Measurements from ENCODE around the gene ATG7.

DNA sequence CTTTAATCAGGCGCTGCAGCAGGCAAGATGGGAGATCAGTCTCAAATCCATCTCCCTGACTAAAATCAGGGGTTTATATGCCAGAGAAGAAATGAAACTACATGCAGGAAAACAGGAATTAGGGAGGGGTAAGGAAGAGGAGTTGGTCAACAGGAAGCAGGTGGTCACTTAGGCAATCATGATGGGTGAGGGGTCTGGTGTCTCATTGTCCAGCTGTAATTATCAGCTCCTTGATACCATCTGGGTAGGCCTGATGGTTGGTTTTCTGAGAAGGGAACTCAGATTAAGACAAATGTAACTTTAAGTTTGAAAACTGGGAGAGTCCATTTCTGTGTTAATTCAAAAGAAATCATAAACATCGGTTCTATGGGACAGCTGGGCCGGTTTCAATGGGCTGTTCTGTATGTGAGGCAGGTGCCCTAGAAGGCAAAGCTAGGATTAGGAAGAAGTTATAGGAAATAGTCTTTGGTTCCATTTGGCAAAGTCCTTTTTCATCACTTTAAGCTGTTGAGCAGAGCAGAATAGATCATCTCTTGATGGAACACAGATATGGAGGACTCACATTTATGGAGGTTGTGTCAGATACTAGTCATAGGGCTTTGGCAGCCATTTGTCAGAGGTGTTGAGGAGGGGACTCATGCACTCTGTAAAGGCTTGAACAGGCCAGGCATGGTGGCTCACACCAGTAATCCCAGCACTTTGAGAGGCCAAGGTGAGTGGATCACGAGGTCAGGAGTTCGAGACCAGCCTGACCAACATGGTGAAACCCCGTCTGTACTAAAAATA is 222.1 kb downstream of the ATG7 start:
- TF ChIP-seq ELF1 (IDR thresholded peaks at IDR 0.05; ENCODE audit: borderline replicate concordance, low read depth): no peak
- TF ChIP-seq, protein P1, sequence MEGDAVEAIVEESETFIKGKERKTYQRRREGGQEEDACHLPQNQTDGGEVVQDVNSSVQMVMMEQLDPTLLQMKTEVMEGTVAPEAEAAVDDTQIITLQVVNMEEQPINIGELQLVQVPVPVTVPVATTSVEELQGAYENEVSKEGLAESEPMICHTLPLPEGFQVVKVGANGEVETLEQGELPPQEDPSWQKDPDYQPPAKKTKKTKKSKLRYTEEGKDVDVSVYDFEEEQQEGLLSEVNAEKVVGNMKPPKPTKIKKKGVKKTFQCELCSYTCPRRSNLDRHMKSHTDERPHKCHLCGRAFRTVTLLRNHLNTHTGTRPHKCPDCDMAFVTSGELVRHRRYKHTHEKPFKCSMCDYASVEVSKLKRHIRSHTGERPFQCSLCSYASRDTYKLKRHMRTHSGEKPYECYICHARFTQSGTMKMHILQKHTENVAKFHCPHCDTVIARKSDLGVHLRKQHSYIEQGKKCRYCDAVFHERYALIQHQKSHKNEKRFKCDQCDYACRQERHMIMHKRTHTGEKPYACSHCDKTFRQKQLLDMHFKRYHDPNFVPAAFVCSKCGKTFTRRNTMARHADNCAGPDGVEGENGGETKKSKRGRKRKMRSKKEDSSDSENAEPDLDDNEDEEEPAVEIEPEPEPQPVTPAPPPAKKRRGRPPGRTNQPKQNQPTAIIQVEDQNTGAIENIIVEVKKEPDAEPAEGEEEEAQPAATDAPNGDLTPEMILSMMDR (IDR thresholded peaks at IDR 0.05 in 2 of 3, conservative IDR thresholded peaks at IDR 0.05 in 1 of 3; ENCODE audit: borderline replicate concordance in 1 of 3, insufficient read depth in 1 of 3, low read depth in 2 of 3, low read length in 2 of 3): no peak
- no peak for TF ChIP-seq YY1 (IDR thresholded peaks at IDR 0.05; ENCODE audit: extremely low read depth, insufficient replicate concordance, low read depth, low read length)
- TF ChIP-seq EZH2 (IDR thresholded peaks at IDR 0.05): no peak
- no peak for TF ChIP-seq TCF7L2 (IDR thresholded peaks at IDR 0.05; ENCODE audit: borderline replicate concordance, extremely low read depth, insufficient read depth, insufficient read length)
- TF ChIP-seq ZNF274 (IDR thresholded peaks at IDR 0.05; ENCODE audit: low read depth, low read length): no peak

Data from HCT116 (cell line).